HepG2 (cell line): ENCODE measurements around the gene SYNE1. TPM values are rescaled to one million over a fixed set of nuclear protein-coding genes. Genes with fewer than 3 reads are reported as not detected.
A peak's percentile ranks its signal among the peaks of the same experiment; 100 is the strongest.

Source experiments
- BRD4 ChIP-seq: sonication (generic); formaldehyde crosslinking; IDR thresholded peaks from 2 replicates; pipeline ENCODE4 v1.4.0; 2020; ENCODE audit warnings: missing genetic modification reagents
- DNMT1 ChIP-seq: sonication (generic); formaldehyde crosslinking; IDR thresholded peaks from 2 replicates; pipeline ENCODE4 v1.5.1; 2020; ENCODE audit warnings: mild to moderate bottlenecking, missing genetic modification reagents
- IRF2 ChIP-seq: IDR thresholded peaks from 2 replicates; pipeline ENCODE4 v1.6.1; 2018; ENCODE audit warnings: missing genetic modification reagents, missing compliant biosample characterization
- KDM5A ChIP-seq: fragments of 200-600 bp; sonication (generic); IDR thresholded peaks from 2 replicates; pipeline ENCODE4 v1.7.0; 2018; ENCODE audit warnings: antibody characterized with exemption, mild to moderate bottlenecking, low read length, borderline replicate concordance
- LBX2 ChIP-seq: sonication (generic); formaldehyde crosslinking; IDR thresholded peaks from 2 replicates; pipeline ENCODE4 v1.5.0; 2020; ENCODE audit warnings: missing genetic modification reagents, mild to moderate bottlenecking, borderline replicate concordance
- NR2F1 ChIP-seq, 2 experiments: fragments of 450-650 bp in 1 of 2; formaldehyde crosslinking in 1 of 2; IDR thresholded peaks; 2 replicates each; pipeline versions ENCODE4 v1.5.0 to v1.6.1; 2016 to 2020; ENCODE audit warnings: mild to moderate bottlenecking in 1 of 2, missing compliant biosample characterization in 1 of 2, missing genetic modification reagents in 1 of 2, moderate library complexity in 1 of 2
- RBAK ChIP-seq: sonication (generic); formaldehyde crosslinking; IDR thresholded peaks from 2 replicates; pipeline ENCODE4 v1.5.1; 2020; ENCODE audit warnings: mild to moderate bottlenecking, missing genetic modification reagents
- REST ChIP-seq, 2 experiments: IDR thresholded peaks; 2 replicates each; pipeline ENCODE4 v1.6.1; 2011 to 2012; ENCODE audit warnings: low read length in 2 of 2, borderline replicate concordance in 1 of 2, low read depth in 1 of 2, mild to moderate bottlenecking in 1 of 2, moderate library complexity in 1 of 2
- SKIL ChIP-seq: sonication (generic); formaldehyde crosslinking; IDR thresholded peaks from 2 replicates; pipeline ENCODE4 v1.8.0; 2022; ENCODE audit warnings: missing genetic modification reagents, mild to moderate bottlenecking, moderate library complexity, borderline replicate concordance
- SMC3 ChIP-seq: IDR thresholded peaks from 2 replicates; pipeline ENCODE4 v1.6.1; 2011; ENCODE audit warnings: low read length, improper control_type of control experiment
- XBP1 ChIP-seq: sonication (generic); formaldehyde crosslinking; IDR thresholded peaks from 2 replicates; pipeline ENCODE4 v1.5.0; 2020; ENCODE audit warnings: missing genetic modification reagents
- ZNF768 ChIP-seq: sonication (generic); formaldehyde crosslinking; IDR thresholded peaks from 2 replicates; pipeline ENCODE4 v1.4.0; 2020; ENCODE audit warnings: missing genetic modification reagents
- polyA plus RNA-seq, 8 experiments: library from polyadenylated mRNA; depleted of rRNA in 3 of 8; stranded (reverse) in 7 of 8; unstranded in 1 of 8; fragments of >200 nt; fragmentation: Illumina TruSeq in 4 of 8; extraction: Trizol in 4 of 8; gene quantifications; 2 replicates each; pipeline versions ENCODE4 v1.2.1 to v1.2.3, GENCODE V29; 2011 to 2016; ENCODE audit warnings: low read depth in 4 of 8, missing spikeins in 1 of 8, mixed read lengths in 1 of 8; ENCODE audit not compliant: insufficient read depth in 1 of 8
- total RNA-seq, 5 experiments: library from RNA; depleted of rRNA; stranded (reverse); fragments of >200 nt; fragmentation: Illumina TruSeq; extraction: Trizol; gene quantifications; 2 replicates each; pipeline ENCODE4 v1.2.3, GENCODE V29; 2016; ENCODE audit warnings: low read depth in 1 of 5
- TF ChIP-seq, protein P1 (sequence below): sonication (generic); formaldehyde crosslinking; IDR thresholded peaks from 2 replicates; pipeline ENCODE4 v1.9.0; 2022; ENCODE audit warnings: missing genetic modification reagents, mild to moderate bottlenecking, borderline replicate concordance

Gene SYNE1
- total and polyA plus RNA-seq, 2 of the 13 experiments (the other 11 are each of a cell fraction or from before 2014, with no cell fraction given): 5.5 to 15.9 TPM

- TF ChIP-seq RBAK (CRISPR knock-in tag) (peak; percentile 11; the same call in 1 of the 2 replicates), SMC3 (peak; percentile 26; the same call in 1 of the 2 replicates), BRD4 (CRISPR knock-in tag) (no peak), KDM5A (peak; percentile 68; the same call in 1 of the 2 replicates), ZNF768 (CRISPR knock-in tag) (peak; percentile 76; the same call in 1 of the 2 replicates), REST (IDR thresholded peaks at IDR 0.05; ENCODE audit: borderline replicate concordance in 1 of 2, low read depth in 1 of 2, low read length in 2 of 2) (no peak; a peak in 1 of 4 replicates), DNMT1 (CRISPR knock-in tag) (peak; percentile 88; the same call in 1 of the 2 replicates), NR2F1 (CRISPR knock-in tag; IDR thresholded peaks at IDR 0.05) (no peak; a peak in 1 of 4 replicates), XBP1 (no peak), IRF2 (CRISPR knock-in tag) (no peak; the same call in none of the 2 replicates), SKIL (peak; percentile 27), LBX2 (CRISPR knock-in tag) (no peak)
- TF ChIP-seq, protein P1, sequence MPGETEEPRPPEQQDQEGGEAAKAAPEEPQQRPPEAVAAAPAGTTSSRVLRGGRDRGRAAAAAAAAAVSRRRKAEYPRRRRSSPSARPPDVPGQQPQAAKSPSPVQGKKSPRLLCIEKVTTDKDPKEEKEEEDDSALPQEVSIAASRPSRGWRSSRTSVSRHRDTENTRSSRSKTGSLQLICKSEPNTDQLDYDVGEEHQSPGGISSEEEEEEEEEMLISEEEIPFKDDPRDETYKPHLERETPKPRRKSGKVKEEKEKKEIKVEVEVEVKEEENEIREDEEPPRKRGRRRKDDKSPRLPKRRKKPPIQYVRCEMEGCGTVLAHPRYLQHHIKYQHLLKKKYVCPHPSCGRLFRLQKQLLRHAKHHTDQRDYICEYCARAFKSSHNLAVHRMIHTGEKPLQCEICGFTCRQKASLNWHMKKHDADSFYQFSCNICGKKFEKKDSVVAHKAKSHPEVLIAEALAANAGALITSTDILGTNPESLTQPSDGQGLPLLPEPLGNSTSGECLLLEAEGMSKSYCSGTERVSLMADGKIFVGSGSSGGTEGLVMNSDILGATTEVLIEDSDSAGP: peak; percentile 96
Observed at GRCh38 chr6:152301765-152302568, 335.2 kb downstream of the SYNE1 start (continued).
